ENCODE results near the gene AK5.

- TF ChIP-seq POLR2A (IDR thresholded peaks at IDR 0.05): no peak
- TF ChIP-seq, protein P1, sequence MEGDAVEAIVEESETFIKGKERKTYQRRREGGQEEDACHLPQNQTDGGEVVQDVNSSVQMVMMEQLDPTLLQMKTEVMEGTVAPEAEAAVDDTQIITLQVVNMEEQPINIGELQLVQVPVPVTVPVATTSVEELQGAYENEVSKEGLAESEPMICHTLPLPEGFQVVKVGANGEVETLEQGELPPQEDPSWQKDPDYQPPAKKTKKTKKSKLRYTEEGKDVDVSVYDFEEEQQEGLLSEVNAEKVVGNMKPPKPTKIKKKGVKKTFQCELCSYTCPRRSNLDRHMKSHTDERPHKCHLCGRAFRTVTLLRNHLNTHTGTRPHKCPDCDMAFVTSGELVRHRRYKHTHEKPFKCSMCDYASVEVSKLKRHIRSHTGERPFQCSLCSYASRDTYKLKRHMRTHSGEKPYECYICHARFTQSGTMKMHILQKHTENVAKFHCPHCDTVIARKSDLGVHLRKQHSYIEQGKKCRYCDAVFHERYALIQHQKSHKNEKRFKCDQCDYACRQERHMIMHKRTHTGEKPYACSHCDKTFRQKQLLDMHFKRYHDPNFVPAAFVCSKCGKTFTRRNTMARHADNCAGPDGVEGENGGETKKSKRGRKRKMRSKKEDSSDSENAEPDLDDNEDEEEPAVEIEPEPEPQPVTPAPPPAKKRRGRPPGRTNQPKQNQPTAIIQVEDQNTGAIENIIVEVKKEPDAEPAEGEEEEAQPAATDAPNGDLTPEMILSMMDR (IDR thresholded peaks at IDR 0.05 in 8 of 11, conservative IDR thresholded peaks at IDR 0.05 in 3 of 11): no peak
These were observed 8.8 kb downstream of the AK5 start for GRCh38 chr1:77290576-77290975.
